ENCODE data around the gene ANAPC4.

ANAPC4 gene

GRCh38 chr4:25377572-25378436 is 741 bp downstream of the ANAPC4 start:
- DNase-seq (ENCODE audit: low read depth in 3 of 3) = no peak

GRCh38 chr4:25378437-25378743 is 1.3 kb downstream of the ANAPC4 start:
- no peak for DNase-seq (ENCODE audit: low read depth in 3 of 3)

DNA sequence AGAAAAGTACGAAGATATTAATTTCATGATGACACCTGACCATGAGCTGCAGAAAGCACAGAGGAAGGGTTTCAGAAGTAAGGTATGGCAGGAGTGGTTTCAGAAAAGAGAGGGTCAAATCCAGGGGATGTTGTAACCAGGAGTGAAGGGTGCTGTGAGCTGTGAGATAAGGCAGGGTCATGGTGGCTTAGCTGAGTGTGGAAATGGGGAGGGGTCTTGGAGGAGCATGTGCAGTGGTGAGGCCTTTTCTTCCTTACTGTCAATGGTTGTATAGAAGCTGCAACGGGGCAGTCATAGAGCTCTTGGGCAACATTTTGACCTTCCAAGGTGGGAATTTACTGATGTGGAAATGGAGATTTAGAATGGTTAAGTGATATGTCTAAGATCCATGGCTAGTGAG is 2.5 kb downstream of the ANAPC4 start:
- no peak for DNase-seq (ENCODE audit: low read depth in 3 of 3)

DNA sequence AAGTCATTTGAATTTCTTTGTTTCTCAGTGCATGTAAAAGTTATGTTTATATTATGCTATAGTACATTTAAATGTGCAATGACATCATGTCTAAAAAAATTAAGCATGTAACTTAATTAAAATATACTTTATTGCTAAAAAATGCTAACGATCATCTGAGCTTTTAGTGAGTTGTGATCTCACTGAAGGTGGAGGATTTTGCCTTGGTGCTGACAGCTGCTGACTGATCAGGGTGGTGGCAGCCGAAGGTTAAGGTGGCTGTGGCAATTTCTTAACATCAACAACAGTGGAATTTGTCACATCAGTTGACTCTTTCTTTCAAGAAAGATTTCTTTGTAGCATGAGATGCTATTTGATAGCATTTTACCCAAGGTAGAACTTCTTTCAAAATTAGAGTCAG is 6.6 kb downstream of the ANAPC4 start:
- no peak for DNase-seq (ENCODE audit: low read depth in 3 of 3)

GRCh38 chr4:25386926-25387325 is 9.9 kb downstream of the ANAPC4 start:
- DNase-seq (ENCODE audit: low read depth in 3 of 3) = no peak

GRCh38 chr4:25397305-25397704 is 20.2 kb downstream of the ANAPC4 start:
- DNase-seq (ENCODE audit: low read depth in 3 of 3) = no peak

GRCh38 chr4:25399510-25399909 is 22.4 kb downstream of the ANAPC4 start:
- DNase-seq (ENCODE audit: low read depth in 3 of 3) = no peak

DNA sequence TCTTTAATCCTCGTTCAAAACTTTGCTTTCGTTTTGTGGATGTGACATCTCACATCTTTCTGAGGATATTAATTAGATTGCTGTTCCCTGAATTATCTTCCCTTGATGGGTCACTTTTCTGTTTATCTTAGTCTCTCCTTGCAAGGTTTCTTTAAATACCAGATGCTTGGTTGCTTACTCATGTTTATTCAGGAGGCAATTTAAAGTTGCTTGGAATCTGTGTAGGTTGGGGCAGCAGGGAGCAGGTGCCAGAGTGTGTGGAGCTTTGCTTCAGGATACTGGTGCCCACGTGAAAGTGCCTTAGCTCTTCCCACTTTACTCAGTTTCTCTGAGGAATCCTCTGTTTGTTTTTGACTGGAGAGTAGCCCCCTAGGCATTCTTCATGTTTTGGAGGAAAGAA is 24.0 kb downstream of the ANAPC4 start:
- no peak for DNase-seq (ENCODE audit: low read depth in 3 of 3)

DNA sequence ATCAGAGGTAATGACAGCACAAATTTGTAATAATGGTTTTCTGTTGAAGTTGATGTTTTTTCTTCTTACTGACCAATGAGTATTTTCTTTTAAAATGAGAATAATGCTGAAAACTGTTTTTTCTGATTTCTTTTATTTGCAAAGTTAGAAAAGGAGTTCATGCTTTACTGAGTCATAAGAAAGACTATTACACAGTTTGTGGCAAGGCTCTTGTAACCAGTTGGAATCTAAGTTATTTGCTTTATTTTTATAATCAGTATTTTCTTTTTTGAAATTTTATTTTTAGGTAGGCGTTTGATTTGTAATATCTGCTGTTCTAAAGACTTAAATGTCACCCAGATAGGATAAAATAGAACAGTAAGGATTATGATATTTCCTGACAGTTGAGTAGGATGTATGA is 25.5 kb downstream of the ANAPC4 start:
- DNase-seq (ENCODE audit: low read depth in 3 of 3) = no peak

- DNase-seq (ENCODE audit: low read depth in 3 of 3) = no peak
Measured at GRCh38 chr4:25403699-25404098, 26.6 kb downstream of the ANAPC4 start.

GRCh38 chr4:25405453-25405852 is 28.4 kb downstream of the ANAPC4 start:
- DNase-seq (ENCODE audit: low read depth in 3 of 3) = no peak

DNA sequence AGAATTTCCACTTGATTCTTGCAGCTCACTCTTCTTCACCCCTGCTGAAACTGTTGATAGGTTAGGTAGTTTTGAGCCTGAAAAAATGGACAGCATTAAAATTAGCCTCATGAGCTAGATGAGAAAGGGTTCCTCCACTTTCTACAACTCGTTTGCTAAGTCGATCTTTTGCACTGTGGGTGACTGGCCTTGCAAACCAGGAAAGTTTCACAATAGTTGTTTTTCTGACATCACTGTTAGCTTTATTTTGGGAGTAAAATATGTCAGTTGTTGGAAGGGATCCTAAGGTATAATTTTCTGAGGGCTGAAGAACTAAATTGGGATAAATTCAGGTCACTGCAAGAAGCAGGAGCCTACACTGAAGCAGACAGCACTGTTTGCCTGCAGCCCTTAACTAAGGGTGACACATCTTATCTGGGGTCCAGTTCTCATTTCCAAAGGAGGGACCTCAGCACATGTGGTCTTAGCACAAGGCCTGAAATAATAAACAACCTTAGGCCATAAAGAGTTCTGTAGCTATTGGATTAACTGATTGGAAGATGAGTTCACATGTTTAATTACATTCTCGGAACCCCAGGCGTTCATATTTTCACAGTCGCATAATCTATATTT is 29.1 kb downstream of the ANAPC4 start:
- no peak for DNase-seq (ENCODE audit: low read depth in 3 of 3)

GRCh38 chr4:25410820-25411529 is 33.9 kb downstream of the ANAPC4 start:
- no peak for DNase-seq (ENCODE audit: low read depth in 3 of 3)

DNA sequence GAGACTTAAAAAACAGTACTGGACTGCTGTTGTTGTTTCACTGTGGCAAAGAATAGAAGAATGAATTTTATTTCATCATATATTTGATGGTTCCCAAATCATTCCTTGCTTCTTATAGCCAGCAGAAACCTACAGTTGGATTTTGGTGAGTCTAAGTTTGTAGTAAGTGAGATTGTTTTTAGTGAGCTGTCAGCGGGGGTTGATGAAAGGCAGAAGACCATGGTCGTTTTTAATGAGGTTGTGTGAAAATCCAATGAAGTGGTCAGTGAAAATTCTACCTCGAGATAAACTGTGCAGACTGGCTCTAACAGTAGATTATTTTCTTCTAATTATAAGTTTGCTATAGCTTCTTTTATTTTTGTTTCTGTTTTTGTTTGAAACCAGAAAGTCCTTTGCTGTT is 36.2 kb downstream of the ANAPC4 start:
- no peak for DNase-seq (ENCODE audit: low read depth in 3 of 3)

DNA sequence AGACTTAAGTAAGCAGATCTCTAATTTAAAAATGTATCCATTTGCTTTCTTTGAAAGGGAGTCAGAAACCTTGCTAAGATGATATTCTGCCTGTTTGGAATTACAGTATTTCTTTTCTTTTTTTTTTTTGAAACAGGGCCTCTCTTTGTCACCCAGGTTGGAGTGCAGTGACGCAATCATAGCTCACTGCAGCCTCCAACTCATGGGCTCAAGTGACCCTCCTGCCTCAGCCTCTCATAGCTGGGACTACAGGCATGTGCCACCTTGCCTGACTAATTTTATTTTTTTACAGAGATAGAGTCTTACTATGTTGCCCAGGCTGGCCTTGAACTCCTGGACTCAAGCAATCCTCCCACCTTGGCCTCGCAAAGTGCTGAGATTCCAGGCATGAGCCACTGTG is 40.0 kb downstream of the ANAPC4 start:
- no peak for DNase-seq (ENCODE audit: low read depth in 3 of 3)

GRCh38 chr4:25420931-25421330 is 43.9 kb downstream of the ANAPC4 start:
- DNase-seq (ENCODE audit: low read depth in 3 of 3) = no peak

GRCh38 chr4:25421816-25422525 is 44.9 kb downstream of the ANAPC4 start:
- no peak for DNase-seq (ENCODE audit: low read depth in 3 of 3)

- DNase-seq (ENCODE audit: low read depth in 3 of 3) = no peak
Measured at GRCh38 chr4:25423548-25423947, 46.5 kb downstream of the ANAPC4 start.

- no peak for DNase-seq (ENCODE audit: low read depth in 3 of 3)
Measured at GRCh38 chr4:25424539-25425228, 47.6 kb downstream of the ANAPC4 start.

GRCh38 chr4:25425361-25425760 is 48.3 kb downstream of the ANAPC4 start:
- DNase-seq (ENCODE audit: low read depth in 3 of 3) = no peak

DNA sequence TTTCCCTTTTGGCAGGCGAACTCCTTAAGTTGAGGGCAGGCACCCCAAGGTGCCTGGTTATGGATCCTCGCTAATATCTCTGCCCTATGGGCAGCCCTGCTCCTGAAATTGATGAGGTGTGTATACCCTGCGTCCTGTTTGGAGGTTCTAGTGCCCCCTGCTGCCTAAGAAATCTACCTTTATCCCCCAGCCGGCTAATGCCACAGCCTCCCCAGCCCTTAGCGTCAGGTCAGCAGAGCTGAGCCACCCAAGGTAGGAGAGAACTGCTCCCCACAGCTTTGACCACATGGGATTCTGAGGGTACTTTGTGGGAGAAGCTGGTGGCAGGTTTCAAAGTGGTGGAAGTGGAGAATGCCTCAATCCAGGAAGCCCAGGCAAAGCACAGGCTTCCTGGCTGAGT is 50.8 kb downstream of the ANAPC4 start:
- DNase-seq (ENCODE audit: low read depth in 3 of 3) = no peak

DNA sequence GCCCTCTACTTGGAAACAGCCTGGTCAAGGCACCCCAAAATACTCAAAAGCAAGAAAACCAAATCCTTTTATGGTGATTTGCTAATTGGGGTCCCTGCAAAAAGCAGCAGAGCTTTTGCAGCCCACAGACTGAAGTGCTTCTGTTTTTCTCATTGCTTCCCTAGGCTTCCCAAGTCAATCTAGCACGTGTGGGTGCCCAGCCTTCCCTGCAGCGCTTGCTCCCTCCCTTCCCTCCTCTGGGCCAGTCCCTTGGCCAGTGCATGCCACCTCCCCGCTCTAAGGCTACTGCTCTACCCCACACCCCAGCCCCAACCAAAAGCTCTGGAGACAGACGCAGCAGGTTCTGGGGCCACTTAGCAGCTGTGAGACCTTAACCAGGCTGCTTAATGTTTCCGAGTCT is 53.6 kb downstream of the ANAPC4 start:
- no peak for DNase-seq (ENCODE audit: low read depth in 3 of 3)

Measured in stimulated activated CD4-positive, alpha-beta T cell treated with anti-CD3 and anti-CD28 coated beads, TNF-alpha, amount 100 ng/mL, for 4 hours (primary cell).